Panc1 (cell line): ENCODE results near the gene MRAS. TPM values are rescaled to one million over a fixed set of nuclear protein-coding genes. Genes with fewer than 3 reads are reported as not detected.

Source experiments
- ATAC-seq: fragments of 200-7000 bp; cut with Tn5 transposase; 2 replicates; pipeline ENCODE4 v1.9.1; 2020; ENCODE audit warnings: mild to moderate bottlenecking, moderate library complexity
- BruUV-seq: library from RNA; stranded (reverse); fragments of 400-500 nt; replicated peaks from 2 replicates; lab custom pipeline; 2021; lab: Mats Ljungman, UMichigan
- CTCF ChIA-PET: fragments of 300-600 bp; sonication (Branson Sonifier 250); formaldehyde crosslinking; loops from one replicate; lab custom pipeline; 2022; ENCODE audit warnings: antibody characterized with exemption; lab: Charles Lee
- POLR2A ChIA-PET: fragments of 300-600 bp; sonication (Branson Sonifier 250); formaldehyde crosslinking; loops from one replicate; lab custom pipeline; 2022; ENCODE audit warnings: antibody characterized with exemption; lab: Charles Lee
- DNase-seq: peaks from one replicate; pipeline ENCODE4 v3.0.0-alpha.2; 2010; ENCODE audit warnings: low read depth, low spot score
- H3K27ac ChIP-seq: 2 replicates; pipeline ENCODE4 v1.5.1; 2011; ENCODE audit warnings: mild to moderate bottlenecking, low read length, inconsistent platforms
- H3K27me3 ChIP-seq: fragments of 200-500 bp; sonication (Bioruptor generic); 2 replicates; pipeline ENCODE4 v1.6.0; 2014; ENCODE audit warnings: low read length, inconsistent platforms; ENCODE audit not compliant: control insufficient read depth, insufficient read depth
- H3K36me3 ChIP-seq: fragments of 200-500 bp; sonication (Bioruptor generic); 2 replicates; pipeline ENCODE4 v1.5.1; 2014; ENCODE audit warnings: inconsistent platforms, mild to moderate bottlenecking, low read length, moderate library complexity; ENCODE audit not compliant: control insufficient read depth, insufficient read depth
- H3K4me1 ChIP-seq: 2 replicates; pipeline ENCODE4 v1.5.1; 2011; ENCODE audit warnings: inconsistent platforms, mild to moderate bottlenecking, low read length, moderate library complexity; ENCODE audit not compliant: control insufficient read depth, insufficient read depth
- H3K4me3 ChIP-seq, 2 experiments: 2 replicates each; pipeline ENCODE4 v1.5.1; 2011 to 2012; ENCODE audit warnings: low read depth in 2 of 2, low read length in 2 of 2, mild to moderate bottlenecking in 2 of 2, inconsistent platforms in 1 of 2, moderate library complexity in 1 of 2
- H3K9me3 ChIP-seq: fragments of 200-500 bp; sonication (Bioruptor generic); 2 replicates; pipeline ENCODE4 v1.5.1; 2014; ENCODE audit warnings: low read depth, mild to moderate bottlenecking, inconsistent platforms, low read length, moderate library complexity; ENCODE audit not compliant: control insufficient read depth, insufficient read depth
- CTCF ChIP-seq: fragments of 450-650 bp; IDR thresholded peaks from 2 replicates; pipeline ENCODE4 v1.5.1; 2017; ENCODE audit warnings: mild to moderate bottlenecking
- POLR2AphosphoS5 ChIP-seq: IDR thresholded peaks from 2 replicates; pipeline ENCODE4 v1.6.1; 2012; ENCODE audit warnings: mild to moderate bottlenecking, low read depth, low read length, moderate library complexity
- REST ChIP-seq, 2 experiments: IDR thresholded peaks; 2 replicates each; pipeline ENCODE4 v1.6.1; 2011 to 2012; ENCODE audit warnings: low read depth in 2 of 2, control low read depth in 1 of 2, low read length in 1 of 2, mild to moderate bottlenecking in 1 of 2, moderate library complexity in 1 of 2; ENCODE audit not compliant: insufficient read depth in 1 of 2
- SIN3A ChIP-seq: IDR thresholded peaks from 2 replicates; pipeline ENCODE4 v1.6.1; 2012; ENCODE audit warnings: low read depth, mild to moderate bottlenecking, low read length, moderate library complexity, borderline replicate concordance; ENCODE audit not compliant: insufficient read depth
- TCF7L2 ChIP-seq: IDR thresholded peaks from 2 replicates; pipeline ENCODE4 v1.6.1; 2011; ENCODE audit warnings: mild to moderate bottlenecking, low read depth, low read length, inconsistent platforms
- in situ Hi-C: cut with HindIII; loops from 2 replicates; pipeline ENCODE4 v1.10.0; 2016; ENCODE audit warnings: low sequenced_read_pairs, low pct_unique_long_range_greater_than_20kb
- intact Hi-C: fragments of 100-400 bp; cut with micrococcal nuclease; formaldehyde crosslinking; loops from one replicate; pipeline ENCODE4 v1.10.0; 2022; ENCODE audit not compliant: unreplicated experiment
- total RNA-seq: library from RNA; stranded (reverse); gene quantifications from one replicate; pipeline ENCODE4 v1.2.1, GENCODE V29; 2021; ENCODE audit not compliant: unreplicated experiment

The MRAS gene
- total RNA-seq, 1 experiment from 2014 or later = 14.2 TPM

DNA sequence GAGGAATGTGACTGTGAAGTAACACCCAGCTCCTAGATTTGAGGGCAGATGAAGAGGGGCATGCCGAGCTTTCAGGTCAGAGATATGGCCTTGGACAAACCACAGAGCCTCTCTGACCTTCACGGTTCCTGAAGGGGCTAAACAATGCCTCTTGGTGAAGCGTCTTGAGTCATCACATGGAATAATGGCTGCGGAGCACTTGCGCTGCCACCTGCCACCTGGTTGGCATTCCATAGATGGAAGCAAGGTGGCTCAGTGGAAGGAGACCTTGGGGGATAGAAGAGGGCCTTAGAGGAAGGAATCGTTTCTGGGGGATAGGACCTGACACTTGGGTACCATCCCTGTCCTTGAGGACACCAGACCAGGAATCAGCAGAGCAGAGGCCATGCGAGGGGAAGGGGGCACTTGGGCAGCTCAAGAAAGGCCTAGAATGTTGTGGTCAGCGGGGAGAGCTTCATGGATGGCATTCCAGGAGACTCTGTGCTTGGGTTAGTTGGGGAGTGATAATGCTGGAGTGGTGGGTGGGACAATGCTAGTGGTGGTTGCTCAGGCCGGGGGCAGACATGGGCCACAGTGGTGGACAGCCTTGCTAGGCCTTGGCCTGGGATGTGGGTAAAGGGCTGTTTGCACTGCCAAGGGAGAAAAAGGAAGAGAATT lies 12.6 kb downstream of the MRAS start:
- in situ Hi-C loops (no loop called here), intact Hi-C loops (no loop called here)
- Histone ChIP-seq H3K27ac (no peak overlapping the region), H3K27me3 (no peaks in the 10 kb centered on the region), H3K36me3 (no peaks in the 10 kb centered on the region), H3K4me3 (no peak overlapping the region), H3K9me3 (no peaks in the 10 kb centered on the region), H3K4me1 (no peaks in the 10 kb centered on the region)
- DNase-seq = no peak
- BruUV-seq = no TSS peak
- ChIA-PET POLR2A (no interaction called here), CTCF (interaction anchor here (0.5 kb wide), 1 partner anchor 20 kb away, joined by 6 read pairs; no protein-coding TSS in a partner anchor)
- no peak for ATAC-seq
- no peak for TF ChIP-seq SIN3A
- TF ChIP-seq REST (IDR thresholded peaks at IDR 0.05; ENCODE audit: insufficient read depth in 1 of 2, low read depth in 2 of 2, low read length in 1 of 2) = no peak
- TF ChIP-seq TCF7L2 = no peak
- no peak for TF ChIP-seq CTCF
- no peak for TF ChIP-seq POLR2AphosphoS5

- no peak for TF ChIP-seq TCF7L2
- TF ChIP-seq CTCF = no peak
- TF ChIP-seq POLR2AphosphoS5 = no peak
- TF ChIP-seq SIN3A = no peak
- no peak for TF ChIP-seq REST (IDR thresholded peaks at IDR 0.05; ENCODE audit: insufficient read depth in 1 of 2, low read depth in 2 of 2, low read length in 1 of 2)
- in situ Hi-C loops (no loop called here), intact Hi-C loops (no loop called here)
- Histone ChIP-seq H3K4me1 (no peaks in the 10 kb centered on the region), H3K27me3 (no peaks in the 10 kb centered on the region), H3K9me3 (no peaks in the 10 kb centered on the region), H3K36me3 (no peaks in the 10 kb centered on the region), H3K4me3 (no peak overlapping the region), H3K27ac (no peak overlapping the region)
- no peak for DNase-seq
- no TSS peak for BruUV-seq
- ChIA-PET POLR2A (no interaction called here), CTCF (no interaction called here)
- ATAC-seq = no peak
Measured at GRCh38 chr3:138361561-138361971, 13.2 kb downstream of the MRAS start.
